Suprapubic skin (tissue), 4 donors: ENCODE results near the gene VAMP4.

Experiments
- CTCF ChIP-seq, 2 donors: fragments of 200-600 bp in 1 of 2; fragments of 450-650 bp in 1 of 2; sonication (generic) in 1 of 2; IDR thresholded peaks; one replicate each; pipeline ENCODE4 v1.5.1; 2016 to 2019; ENCODE audit warnings: antibody characterized with exemption in 2 of 2, mild to moderate bottlenecking in 1 of 2, moderate library complexity in 1 of 2
- EP300 ChIP-seq: sonication (generic); formaldehyde crosslinking; IDR thresholded peaks from one replicate; pipeline ENCODE4 v1.6.1; 2017; ENCODE audit warnings: antibody characterized with exemption
- POLR2A ChIP-seq, 2 donors: fragments of 450-650 bp; IDR thresholded peaks; one replicate each; pipeline ENCODE4 v1.6.1; 2017; ENCODE audit warnings: antibody characterized with exemption in 2 of 2, mild to moderate bottlenecking in 2 of 2, moderate library complexity in 2 of 2
- POLR2AphosphoS5 ChIP-seq, 3 donors: sonication (generic); formaldehyde crosslinking; IDR thresholded peaks; one replicate each; pipeline ENCODE4 v1.6.1; 2017; ENCODE audit warnings: antibody characterized with exemption in 3 of 3

- TF ChIP-seq POLR2A (IDR thresholded peaks at IDR 0.05), result no peak
- no peak for TF ChIP-seq CTCF (IDR thresholded peaks at IDR 0.05)
- TF ChIP-seq EP300, result no peak
- no peak for TF ChIP-seq POLR2AphosphoS5 (IDR thresholded peaks at IDR 0.05)
Measured at GRCh38 chr1:171680339-171680738, 61.5 kb downstream of the VAMP4 start.
